ENCODE measurements around the gene ZNF564. TPM values are rescaled to one million over a fixed set of nuclear protein-coding genes. Genes with fewer than 3 reads are reported as not detected.

ZNF564 gene
- total and polyA plus RNA-seq, 2 of the 13 experiments (the other 11 are each of a cell fraction or from before 2014, with no cell fraction given): 2.3 to 11.1 TPM

DNA sequence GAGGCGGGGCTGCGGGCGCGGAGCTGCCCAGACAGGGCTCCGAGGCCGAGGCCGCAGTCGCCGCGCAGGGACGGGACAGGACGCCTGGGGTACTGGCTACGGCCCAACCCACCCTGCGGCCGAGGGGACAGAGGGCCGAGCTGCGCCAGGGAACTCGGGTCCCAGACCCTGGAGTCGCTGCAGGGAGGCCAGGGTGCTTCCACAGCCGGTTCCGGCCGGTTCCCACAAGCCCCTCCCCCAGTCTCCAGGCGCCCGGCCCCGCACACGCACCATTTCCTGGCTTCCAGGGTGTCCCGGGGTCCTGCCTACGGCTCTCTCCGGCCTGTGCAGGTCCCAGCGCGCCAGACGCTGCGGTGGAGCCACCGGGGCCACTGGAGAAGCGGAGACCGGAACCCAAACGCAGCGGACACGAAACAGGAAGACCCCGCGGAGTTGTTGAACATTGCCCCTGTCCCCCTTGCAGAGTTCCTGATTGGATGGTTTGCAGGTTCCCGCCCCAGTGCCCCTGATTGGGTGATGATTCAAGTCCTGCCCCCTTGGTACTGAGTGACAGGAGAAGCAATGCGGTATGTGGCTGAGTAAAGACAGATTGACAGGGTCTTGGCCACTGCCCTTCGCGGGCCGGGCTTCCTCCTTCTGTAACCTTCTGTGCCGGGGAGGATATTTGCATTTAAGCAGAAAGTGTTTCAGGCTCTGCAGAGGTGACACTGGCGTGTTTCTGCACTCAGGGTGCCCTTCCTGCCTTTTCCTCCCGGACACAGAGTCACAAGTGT, at the start of gene ZNF564 (continued):
- TF ChIP-seq, protein P1, sequence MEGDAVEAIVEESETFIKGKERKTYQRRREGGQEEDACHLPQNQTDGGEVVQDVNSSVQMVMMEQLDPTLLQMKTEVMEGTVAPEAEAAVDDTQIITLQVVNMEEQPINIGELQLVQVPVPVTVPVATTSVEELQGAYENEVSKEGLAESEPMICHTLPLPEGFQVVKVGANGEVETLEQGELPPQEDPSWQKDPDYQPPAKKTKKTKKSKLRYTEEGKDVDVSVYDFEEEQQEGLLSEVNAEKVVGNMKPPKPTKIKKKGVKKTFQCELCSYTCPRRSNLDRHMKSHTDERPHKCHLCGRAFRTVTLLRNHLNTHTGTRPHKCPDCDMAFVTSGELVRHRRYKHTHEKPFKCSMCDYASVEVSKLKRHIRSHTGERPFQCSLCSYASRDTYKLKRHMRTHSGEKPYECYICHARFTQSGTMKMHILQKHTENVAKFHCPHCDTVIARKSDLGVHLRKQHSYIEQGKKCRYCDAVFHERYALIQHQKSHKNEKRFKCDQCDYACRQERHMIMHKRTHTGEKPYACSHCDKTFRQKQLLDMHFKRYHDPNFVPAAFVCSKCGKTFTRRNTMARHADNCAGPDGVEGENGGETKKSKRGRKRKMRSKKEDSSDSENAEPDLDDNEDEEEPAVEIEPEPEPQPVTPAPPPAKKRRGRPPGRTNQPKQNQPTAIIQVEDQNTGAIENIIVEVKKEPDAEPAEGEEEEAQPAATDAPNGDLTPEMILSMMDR (CRISPR knock-in tag; IDR thresholded peaks at IDR 0.05): peak; percentile 6; the same call in 1 of the 2 replicates
- TF ChIP-seq ZNF205 (CRISPR knock-in tag; IDR thresholded peaks at IDR 0.05): peak; percentile 84
- TF ChIP-seq NFE2 (CRISPR knock-in tag; IDR thresholded peaks at IDR 0.05): no peak
- TF ChIP-seq GTF3A (CRISPR knock-in tag; conservative IDR thresholded peaks at IDR 0.05): no peak
- no peak for TF ChIP-seq JUNB (CRISPR knock-in tag; IDR thresholded peaks at IDR 0.05; ENCODE audit: borderline replicate concordance)
- no peak for TF ChIP-seq XBP1 (CRISPR knock-in tag; IDR thresholded peaks at IDR 0.05)
- TF ChIP-seq, protein P2, sequence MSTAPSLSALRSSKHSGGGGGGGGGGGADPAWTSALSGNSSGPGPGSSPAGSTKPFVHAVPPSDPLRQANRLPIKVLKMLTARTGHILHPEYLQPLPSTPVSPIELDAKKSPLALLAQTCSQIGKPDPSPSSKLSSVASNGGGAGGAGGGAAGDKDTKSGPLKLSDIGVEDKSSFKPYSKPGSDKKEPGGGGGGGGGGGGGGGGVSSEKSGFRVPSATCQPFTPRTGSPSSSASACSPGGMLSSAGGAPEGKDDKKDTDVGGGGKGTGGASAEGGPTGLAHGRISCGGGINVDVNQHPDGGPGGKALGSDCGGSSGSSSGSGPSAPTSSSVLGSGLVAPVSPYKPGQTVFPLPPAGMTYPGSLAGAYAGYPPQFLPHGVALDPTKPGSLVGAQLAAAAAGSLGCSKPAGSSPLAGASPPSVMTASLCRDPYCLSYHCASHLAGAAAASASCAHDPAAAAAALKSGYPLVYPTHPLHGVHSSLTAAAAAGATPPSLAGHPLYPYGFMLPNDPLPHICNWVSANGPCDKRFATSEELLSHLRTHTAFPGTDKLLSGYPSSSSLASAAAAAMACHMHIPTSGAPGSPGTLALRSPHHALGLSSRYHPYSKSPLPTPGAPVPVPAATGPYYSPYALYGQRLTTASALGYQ (CRISPR knock-in tag; IDR thresholded peaks at IDR 0.05): peak; percentile 23; the same call in 1 of the 2 replicates
- no peak; the same call in 1 of the 2 replicates for TF ChIP-seq ZNF7 (CRISPR knock-in tag; IDR thresholded peaks at IDR 0.05)
- peak; percentile 9; the same call in 1 of the 2 replicates for TF ChIP-seq GTF2F1 (IDR thresholded peaks at IDR 0.05; ENCODE audit: low read length)
- peak; percentile 90 for TF ChIP-seq SPEN (CRISPR knock-in tag; IDR thresholded peaks at IDR 0.05; ENCODE audit: low read depth)
- no peak for TF ChIP-seq ZFP36 (IDR thresholded peaks at IDR 0.05; ENCODE audit: borderline replicate concordance, low read depth, low read length, partially characterized antibody)
- TF ChIP-seq, protein P3, sequence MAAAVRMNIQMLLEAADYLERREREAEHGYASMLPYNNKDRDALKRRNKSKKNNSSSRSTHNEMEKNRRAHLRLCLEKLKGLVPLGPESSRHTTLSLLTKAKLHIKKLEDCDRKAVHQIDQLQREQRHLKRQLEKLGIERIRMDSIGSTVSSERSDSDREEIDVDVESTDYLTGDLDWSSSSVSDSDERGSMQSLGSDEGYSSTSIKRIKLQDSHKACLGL (CRISPR knock-in tag; IDR thresholded peaks at IDR 0.05): peak; percentile 76
- no peak for TF ChIP-seq ADNP (CRISPR knock-in tag; IDR thresholded peaks at IDR 0.05)
- no peak for TF ChIP-seq RFX3 (CRISPR knock-in tag; IDR thresholded peaks at IDR 0.05)
- TF ChIP-seq ZNF468 (CRISPR knock-in tag; IDR thresholded peaks at IDR 0.05): no peak
- TF ChIP-seq ZNF749 (CRISPR knock-in tag; IDR thresholded peaks at IDR 0.05; ENCODE audit: borderline replicate concordance): peak; percentile 78; the same call in 1 of the 2 replicates
- TF ChIP-seq RCOR2 (CRISPR knock-in tag; IDR thresholded peaks at IDR 0.05): no peak
- TF ChIP-seq MBNL3 (CRISPR knock-in tag; conservative IDR thresholded peaks at IDR 0.05): no peak
- peak; percentile 51 for TF ChIP-seq ZNF781 (CRISPR knock-in tag; IDR thresholded peaks at IDR 0.05; ENCODE audit: borderline replicate concordance, not compliant biosample characterization)
- no peak; the same call in 1 of the 2 replicates for TF ChIP-seq SRY (CRISPR knock-in tag; IDR thresholded peaks at IDR 0.05)
- TF ChIP-seq, protein P4, sequence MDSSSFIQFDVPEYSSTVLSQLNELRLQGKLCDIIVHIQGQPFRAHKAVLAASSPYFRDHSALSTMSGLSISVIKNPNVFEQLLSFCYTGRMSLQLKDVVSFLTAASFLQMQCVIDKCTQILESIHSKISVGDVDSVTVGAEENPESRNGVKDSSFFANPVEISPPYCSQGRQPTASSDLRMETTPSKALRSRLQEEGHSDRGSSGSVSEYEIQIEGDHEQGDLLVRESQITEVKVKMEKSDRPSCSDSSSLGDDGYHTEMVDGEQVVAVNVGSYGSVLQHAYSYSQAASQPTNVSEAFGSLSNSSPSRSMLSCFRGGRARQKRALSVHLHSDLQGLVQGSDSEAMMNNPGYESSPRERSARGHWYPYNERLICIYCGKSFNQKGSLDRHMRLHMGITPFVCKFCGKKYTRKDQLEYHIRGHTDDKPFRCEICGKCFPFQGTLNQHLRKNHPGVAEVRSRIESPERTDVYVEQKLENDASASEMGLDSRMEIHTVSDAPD (CRISPR knock-in tag; IDR thresholded peaks at IDR 0.05): no peak
- TF ChIP-seq ZNF235 (CRISPR knock-in tag; IDR thresholded peaks at IDR 0.05; ENCODE audit: borderline replicate concordance): peak; percentile 91
- 0 out of 2 replicates have a peak, but pooled peaks have one; percentile 46 for TF ChIP-seq GFI1 (CRISPR knock-in tag; IDR thresholded peaks at IDR 0.05; ENCODE audit: borderline replicate concordance)
- TF ChIP-seq MTA3 (CRISPR knock-in tag; IDR thresholded peaks at IDR 0.05): no peak
